ENCODE measurements around the gene ACADVL. TPM values are rescaled to one million over a fixed set of nuclear protein-coding genes. Genes with fewer than 3 reads are reported as not detected.

Gene ACADVL
- polyA plus RNA-seq, 1 donor from 2014 or later: 397 TPM

DNA sequence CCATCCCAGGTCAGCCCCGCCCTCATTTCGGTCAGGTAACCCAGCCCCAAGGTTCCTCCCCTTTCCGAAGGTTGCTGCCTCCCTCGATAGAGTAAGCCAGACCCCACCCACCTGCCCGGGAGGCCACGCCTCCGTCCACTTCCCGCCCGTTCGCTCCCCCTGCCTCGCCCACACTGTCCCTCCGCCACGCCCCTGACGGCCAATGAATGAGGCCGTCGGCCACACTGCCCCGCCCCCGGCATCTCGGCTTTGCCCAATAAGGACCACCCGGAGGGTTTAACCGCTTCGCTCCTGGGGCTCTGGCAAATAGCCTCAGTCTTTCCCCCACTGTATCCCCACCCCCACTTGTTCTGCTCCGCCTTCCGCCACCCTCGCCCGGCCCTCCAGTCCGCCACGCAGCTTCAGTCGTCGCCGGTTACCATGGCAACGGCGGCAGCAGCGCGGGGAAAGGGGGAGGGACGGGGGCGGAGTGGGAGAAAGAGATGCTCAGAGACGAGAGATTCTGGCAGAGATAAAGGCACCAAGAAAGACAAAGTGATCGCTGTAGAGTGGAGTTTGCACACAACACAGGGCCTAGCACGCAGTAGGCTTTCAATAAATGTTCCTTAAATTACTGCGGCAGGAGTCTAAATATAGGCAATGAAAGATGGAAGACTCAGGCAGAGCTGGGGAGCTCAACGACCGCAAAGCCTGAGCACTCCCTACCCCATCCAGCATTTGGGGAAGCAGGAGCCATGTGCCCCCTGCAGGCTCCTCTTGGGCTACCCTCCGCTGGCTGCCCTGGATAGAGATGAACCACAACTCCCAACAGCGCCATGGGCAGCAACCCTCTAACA, 5.2 kb upstream of the ACADVL start:
- peaks cover 4% of the 10 kb centered on the region for H3F3A ChIP-seq (ENCODE audit: insufficient read depth, low read length, poor library complexity, severe bottlenecking)
- H3K9me3 ChIP-seq (ENCODE audit: low read length): no peaks in the 10 kb centered on the region
- H3K79me2 ChIP-seq (replicated peaks; ENCODE audit: insufficient read depth, low read length): peaks cover 69% of the 10 kb centered on the region
- no peaks in the 10 kb centered on the region for H4K20me1 ChIP-seq (ENCODE audit: insufficient read depth)
- no peaks in the 10 kb centered on the region for H3K27me3 ChIP-seq (ENCODE audit: insufficient read depth, low read depth, low read length)
- H3K27ac ChIP-seq (ENCODE audit: low read length): peak overlapping the region; percentile 98
- H3K9me2 ChIP-seq (ENCODE audit: insufficient read depth, low read length): no peaks in the 10 kb centered on the region
- peak overlapping the region; percentile 97 for H3K4me2 ChIP-seq (ENCODE audit: low read length)
- no peaks in the 10 kb centered on the region for H3K36me3 ChIP-seq (ENCODE audit: insufficient read depth, low read length)
- no peak overlapping the region for H2AFZ ChIP-seq (ENCODE audit: low read depth, low read length)
- peak overlapping the region; percentile 82 for H3K4me3 ChIP-seq (ENCODE audit: low read length)
- peak overlapping the region; percentile 92 for H3K9ac ChIP-seq (ENCODE audit: low read length)
- TF ChIP-seq MXI1 (conservative IDR thresholded peaks at IDR 0.05; ENCODE audit: poor library complexity, severe bottlenecking) (peak; percentile 43), TAF1 (IDR thresholded peaks at IDR 0.05; ENCODE audit: low read depth) (peak; percentile 64), SMC3 (conservative IDR thresholded peaks at IDR 0.05; ENCODE audit: poor library complexity) (peak; percentile 62), EZH2 (IDR thresholded peaks at IDR 0.05; ENCODE audit: borderline replicate concordance, insufficient read depth, low read length, poor library complexity, severe bottlenecking) (no peak), EP300 (conservative IDR thresholded peaks at IDR 0.05; ENCODE audit: poor library complexity, severe bottlenecking) (peak; percentile 45), POLR2AphosphoS5 (IDR thresholded peaks at IDR 0.05) (peak; percentile 82), RAD21 (conservative IDR thresholded peaks at IDR 0.05) (peak; percentile 56)
- TF ChIP-seq, protein P1, sequence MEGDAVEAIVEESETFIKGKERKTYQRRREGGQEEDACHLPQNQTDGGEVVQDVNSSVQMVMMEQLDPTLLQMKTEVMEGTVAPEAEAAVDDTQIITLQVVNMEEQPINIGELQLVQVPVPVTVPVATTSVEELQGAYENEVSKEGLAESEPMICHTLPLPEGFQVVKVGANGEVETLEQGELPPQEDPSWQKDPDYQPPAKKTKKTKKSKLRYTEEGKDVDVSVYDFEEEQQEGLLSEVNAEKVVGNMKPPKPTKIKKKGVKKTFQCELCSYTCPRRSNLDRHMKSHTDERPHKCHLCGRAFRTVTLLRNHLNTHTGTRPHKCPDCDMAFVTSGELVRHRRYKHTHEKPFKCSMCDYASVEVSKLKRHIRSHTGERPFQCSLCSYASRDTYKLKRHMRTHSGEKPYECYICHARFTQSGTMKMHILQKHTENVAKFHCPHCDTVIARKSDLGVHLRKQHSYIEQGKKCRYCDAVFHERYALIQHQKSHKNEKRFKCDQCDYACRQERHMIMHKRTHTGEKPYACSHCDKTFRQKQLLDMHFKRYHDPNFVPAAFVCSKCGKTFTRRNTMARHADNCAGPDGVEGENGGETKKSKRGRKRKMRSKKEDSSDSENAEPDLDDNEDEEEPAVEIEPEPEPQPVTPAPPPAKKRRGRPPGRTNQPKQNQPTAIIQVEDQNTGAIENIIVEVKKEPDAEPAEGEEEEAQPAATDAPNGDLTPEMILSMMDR (IDR thresholded peaks at IDR 0.05; ENCODE audit: poor library complexity, severe bottlenecking): peak; percentile 81
- TF ChIP-seq, protein P2, sequence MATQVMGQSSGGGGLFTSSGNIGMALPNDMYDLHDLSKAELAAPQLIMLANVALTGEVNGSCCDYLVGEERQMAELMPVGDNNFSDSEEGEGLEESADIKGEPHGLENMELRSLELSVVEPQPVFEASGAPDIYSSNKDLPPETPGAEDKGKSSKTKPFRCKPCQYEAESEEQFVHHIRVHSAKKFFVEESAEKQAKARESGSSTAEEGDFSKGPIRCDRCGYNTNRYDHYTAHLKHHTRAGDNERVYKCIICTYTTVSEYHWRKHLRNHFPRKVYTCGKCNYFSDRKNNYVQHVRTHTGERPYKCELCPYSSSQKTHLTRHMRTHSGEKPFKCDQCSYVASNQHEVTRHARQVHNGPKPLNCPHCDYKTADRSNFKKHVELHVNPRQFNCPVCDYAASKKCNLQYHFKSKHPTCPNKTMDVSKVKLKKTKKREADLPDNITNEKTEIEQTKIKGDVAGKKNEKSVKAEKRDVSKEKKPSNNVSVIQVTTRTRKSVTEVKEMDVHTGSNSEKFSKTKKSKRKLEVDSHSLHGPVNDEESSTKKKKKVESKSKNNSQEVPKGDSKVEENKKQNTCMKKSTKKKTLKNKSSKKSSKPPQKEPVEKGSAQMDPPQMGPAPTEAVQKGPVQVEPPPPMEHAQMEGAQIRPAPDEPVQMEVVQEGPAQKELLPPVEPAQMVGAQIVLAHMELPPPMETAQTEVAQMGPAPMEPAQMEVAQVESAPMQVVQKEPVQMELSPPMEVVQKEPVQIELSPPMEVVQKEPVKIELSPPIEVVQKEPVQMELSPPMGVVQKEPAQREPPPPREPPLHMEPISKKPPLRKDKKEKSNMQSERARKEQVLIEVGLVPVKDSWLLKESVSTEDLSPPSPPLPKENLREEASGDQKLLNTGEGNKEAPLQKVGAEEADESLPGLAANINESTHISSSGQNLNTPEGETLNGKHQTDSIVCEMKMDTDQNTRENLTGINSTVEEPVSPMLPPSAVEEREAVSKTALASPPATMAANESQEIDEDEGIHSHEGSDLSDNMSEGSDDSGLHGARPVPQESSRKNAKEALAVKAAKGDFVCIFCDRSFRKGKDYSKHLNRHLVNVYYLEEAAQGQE (IDR thresholded peaks at IDR 0.05; ENCODE audit: borderline replicate concordance): no peak

DNA sequence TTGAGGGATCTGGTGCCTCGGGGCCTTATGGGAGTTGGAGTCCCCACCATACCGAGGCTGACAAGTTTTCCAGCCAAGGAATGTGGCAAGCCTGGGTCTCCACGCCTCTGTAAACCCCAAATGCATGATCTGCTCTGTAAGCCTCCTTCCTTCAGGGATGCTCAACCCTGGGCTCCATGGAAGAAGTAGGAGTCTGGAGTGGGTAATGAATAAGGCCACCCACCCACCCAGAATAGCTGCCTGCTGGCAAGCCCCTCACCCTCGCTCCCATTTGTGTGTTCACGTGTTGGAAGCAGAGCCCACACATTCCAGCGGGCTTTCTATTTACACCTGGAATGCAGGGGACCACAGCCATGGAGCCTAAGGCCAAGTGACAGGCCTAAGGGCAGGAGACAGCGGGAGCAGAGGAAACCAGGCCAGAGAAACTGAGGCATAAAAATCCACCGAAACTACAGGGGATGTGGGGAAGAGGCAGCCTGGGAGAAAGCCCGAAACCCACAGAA, 4.6 kb upstream of the ACADVL start:
- Histone ChIP-seq H3K27me3 (ENCODE audit: insufficient read depth, low read depth, low read length) (no peaks in the 10 kb centered on the region), H3K9me3 (ENCODE audit: low read length) (no peaks in the 10 kb centered on the region), H3F3A (ENCODE audit: insufficient read depth, low read length, poor library complexity, severe bottlenecking) (peaks cover 4% of the 10 kb centered on the region), H3K4me2 (ENCODE audit: low read length) (peak overlapping the region; percentile 97), H3K4me3 (ENCODE audit: low read length) (peak overlapping the region; percentile 82), H3K27ac (ENCODE audit: low read length) (peak overlapping the region; percentile 98), H3K9me2 (ENCODE audit: insufficient read depth, low read length) (no peaks in the 10 kb centered on the region), H2AFZ (ENCODE audit: low read depth, low read length) (no peak overlapping the region), H3K79me2 (replicated peaks; ENCODE audit: insufficient read depth, low read length) (peaks cover 63% of the 10 kb centered on the region), H4K20me1 (ENCODE audit: insufficient read depth) (no peaks in the 10 kb centered on the region), H3K9ac (ENCODE audit: low read length) (peak overlapping the region; percentile 92), H3K36me3 (ENCODE audit: insufficient read depth, low read length) (no peaks in the 10 kb centered on the region)
- TF ChIP-seq RAD21 (conservative IDR thresholded peaks at IDR 0.05): no peak
- TF ChIP-seq, protein P2 (IDR thresholded peaks at IDR 0.05; ENCODE audit: borderline replicate concordance): no peak
- TF ChIP-seq TAF1 (IDR thresholded peaks at IDR 0.05; ENCODE audit: low read depth): peak; percentile 54
- no peak for TF ChIP-seq SMC3 (conservative IDR thresholded peaks at IDR 0.05; ENCODE audit: poor library complexity)
- peak; percentile 15 for TF ChIP-seq POLR2AphosphoS5 (IDR thresholded peaks at IDR 0.05)
- TF ChIP-seq EP300 (conservative IDR thresholded peaks at IDR 0.05; ENCODE audit: poor library complexity, severe bottlenecking): no peak
- TF ChIP-seq, protein P1 (IDR thresholded peaks at IDR 0.05; ENCODE audit: poor library complexity, severe bottlenecking): no peak
- TF ChIP-seq EZH2 (IDR thresholded peaks at IDR 0.05; ENCODE audit: borderline replicate concordance, insufficient read depth, low read length, poor library complexity, severe bottlenecking): no peak
- peak; percentile 56 for TF ChIP-seq MXI1 (conservative IDR thresholded peaks at IDR 0.05; ENCODE audit: poor library complexity, severe bottlenecking)
